GM12872 (cell line): Measurements from ENCODE around the gene TBPL2.

Source experiments
- TF ChIP-seq, protein P1 (sequence below): IDR thresholded peaks from 3 replicates; pipeline ENCODE4 v1.5.1; 2011; ENCODE audit warnings: low read depth, mild to moderate bottlenecking, low read length, moderate library complexity; ENCODE audit not compliant: insufficient read depth

Gene TBPL2

DNA sequence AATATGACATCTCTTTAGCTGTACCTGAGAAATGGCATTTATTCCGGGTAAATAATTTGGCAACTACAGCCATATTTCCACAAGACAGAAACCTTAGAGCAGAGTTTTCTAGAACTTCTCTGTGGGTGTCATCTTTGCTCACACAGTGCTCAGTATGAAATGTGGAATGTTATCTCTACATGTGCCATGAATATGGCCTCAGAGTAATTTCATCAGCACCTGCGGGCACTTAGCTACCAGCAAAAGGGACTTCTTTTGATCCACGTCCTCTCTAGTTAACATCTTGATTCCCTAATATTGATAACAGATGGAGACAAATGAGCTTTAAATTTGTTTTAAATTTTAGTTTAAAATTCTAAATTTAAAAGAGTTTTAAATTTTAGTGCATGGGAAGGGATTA is 25.9 kb downstream of the TBPL2 start:
- TF ChIP-seq, protein P1, sequence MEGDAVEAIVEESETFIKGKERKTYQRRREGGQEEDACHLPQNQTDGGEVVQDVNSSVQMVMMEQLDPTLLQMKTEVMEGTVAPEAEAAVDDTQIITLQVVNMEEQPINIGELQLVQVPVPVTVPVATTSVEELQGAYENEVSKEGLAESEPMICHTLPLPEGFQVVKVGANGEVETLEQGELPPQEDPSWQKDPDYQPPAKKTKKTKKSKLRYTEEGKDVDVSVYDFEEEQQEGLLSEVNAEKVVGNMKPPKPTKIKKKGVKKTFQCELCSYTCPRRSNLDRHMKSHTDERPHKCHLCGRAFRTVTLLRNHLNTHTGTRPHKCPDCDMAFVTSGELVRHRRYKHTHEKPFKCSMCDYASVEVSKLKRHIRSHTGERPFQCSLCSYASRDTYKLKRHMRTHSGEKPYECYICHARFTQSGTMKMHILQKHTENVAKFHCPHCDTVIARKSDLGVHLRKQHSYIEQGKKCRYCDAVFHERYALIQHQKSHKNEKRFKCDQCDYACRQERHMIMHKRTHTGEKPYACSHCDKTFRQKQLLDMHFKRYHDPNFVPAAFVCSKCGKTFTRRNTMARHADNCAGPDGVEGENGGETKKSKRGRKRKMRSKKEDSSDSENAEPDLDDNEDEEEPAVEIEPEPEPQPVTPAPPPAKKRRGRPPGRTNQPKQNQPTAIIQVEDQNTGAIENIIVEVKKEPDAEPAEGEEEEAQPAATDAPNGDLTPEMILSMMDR = no peak

DNA sequence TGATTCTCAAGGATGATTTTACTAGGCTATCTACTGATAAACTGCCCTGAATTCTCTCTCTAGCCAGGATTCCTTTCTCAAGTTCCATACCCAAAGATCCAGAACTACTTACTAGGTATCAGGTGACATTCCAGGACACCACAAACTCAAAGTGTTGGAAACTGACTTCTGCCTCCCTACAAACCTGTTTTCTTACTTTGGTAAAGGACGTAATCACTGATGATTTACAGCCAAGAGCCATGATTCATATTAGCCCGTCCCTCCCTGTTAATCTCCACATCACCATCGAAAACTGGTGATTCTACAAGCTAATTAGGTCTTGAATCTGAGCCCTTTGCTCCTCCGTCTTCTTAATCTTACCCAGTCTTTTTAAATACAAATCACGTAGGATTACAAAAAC is 27.7 kb downstream of the TBPL2 start:
- TF ChIP-seq, protein P1 = no peak

DNA sequence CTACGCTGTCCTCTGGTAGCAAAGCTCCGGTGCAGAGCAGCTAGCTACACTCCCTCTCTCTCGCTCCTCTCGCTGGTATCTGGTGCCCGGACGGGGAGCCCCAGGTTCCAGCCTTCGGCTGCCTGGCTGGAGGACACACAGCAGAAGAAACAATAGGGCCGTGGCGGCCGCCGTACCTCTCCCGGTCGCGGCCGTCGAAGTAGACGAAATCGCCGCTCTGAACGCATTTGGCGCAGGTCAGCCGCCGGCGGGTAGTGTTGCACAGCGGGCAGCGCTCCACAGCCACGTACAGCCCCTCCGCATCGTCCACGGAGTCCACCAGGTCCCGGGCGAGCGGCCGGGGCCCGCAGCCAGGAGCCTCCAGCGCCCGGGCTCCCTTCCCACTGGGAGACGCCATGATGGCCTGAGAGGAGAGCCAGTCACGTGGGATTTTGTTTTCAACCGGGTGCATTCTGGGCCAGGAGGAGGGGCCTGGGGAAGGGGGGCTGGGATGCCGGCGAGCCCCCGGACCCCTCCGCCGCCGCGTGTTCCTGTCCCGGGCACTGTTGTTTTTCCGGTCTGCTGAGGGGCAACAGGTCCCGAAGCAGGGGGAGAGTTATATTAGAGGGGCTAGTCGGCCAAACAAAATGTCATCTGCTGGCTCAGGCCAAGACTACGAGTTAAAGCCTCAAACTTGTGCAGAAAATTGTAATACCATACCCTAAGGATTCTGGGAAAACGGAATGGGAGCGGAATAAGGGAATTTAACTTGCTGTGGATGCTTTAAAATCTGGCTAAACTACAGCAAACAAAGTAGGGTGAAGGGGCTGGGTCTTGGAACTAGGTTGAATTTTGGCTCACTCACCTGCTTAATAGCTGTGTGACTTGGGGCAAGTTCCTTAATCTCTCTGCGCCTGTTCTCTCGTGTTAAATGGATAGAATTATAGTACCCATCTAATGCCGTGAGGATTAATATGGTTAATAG is 28.7 kb downstream of the TBPL2 start, which contains the start of gene ATG14:
TSS of gene ATG14 (minus strand) at position 405 of the 964 bp plus-strand sequence. CDS start at position 397, 8 bp downstream.
- TF ChIP-seq, protein P1 = no peak

DNA sequence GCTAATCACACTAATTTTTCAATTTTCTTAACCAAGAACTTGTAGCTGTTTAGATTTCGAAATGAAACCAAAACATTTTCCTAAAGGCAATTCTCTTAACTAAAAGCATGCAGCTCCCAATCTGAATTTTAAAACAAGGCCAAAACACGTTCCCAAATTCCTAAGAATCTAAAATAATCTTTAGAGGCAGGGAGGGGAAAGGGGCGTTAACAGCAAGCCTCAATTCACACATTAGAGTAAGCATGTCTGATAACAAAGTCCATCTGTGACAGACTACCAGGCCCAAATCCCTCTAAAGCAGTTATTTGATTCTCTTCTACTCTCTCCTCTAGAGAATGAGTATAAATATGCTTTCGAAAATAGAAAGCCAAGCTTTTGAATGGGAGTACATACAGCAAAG is 29.5 kb downstream of the TBPL2 start:
- TF ChIP-seq, protein P1 = no peak

DNA sequence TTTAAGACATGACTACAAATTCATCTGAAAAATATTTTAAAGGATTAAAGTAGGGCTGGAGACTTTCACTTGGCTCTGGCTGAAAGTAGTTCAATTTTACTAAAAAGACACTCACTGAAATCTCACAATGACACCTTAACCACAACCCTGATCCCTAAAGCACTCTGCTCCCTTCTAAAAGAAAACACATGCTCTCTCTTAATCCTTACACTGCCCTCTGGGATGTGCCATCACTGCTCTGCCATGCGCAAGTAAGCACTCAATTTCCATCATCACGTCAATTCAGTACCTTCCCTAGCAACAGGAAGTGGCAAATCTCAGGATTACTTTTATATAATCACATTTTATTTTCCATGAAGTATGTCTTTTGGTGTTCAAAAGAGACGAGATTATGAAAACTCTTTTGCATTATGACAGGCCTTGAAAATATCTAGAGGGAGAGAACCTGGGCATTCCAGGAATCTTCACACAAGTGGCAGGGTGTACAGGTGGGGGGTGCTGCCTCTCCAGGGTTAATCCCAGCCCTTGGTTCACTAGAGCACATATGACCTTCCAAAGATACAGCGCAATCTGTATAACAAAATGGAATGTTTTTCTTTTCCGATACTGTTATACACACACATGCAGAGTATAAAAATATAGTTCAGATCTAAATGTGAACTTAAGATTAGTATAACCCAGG is 36.1 kb downstream of the TBPL2 start:
- TF ChIP-seq, protein P1 = no peak

DNA sequence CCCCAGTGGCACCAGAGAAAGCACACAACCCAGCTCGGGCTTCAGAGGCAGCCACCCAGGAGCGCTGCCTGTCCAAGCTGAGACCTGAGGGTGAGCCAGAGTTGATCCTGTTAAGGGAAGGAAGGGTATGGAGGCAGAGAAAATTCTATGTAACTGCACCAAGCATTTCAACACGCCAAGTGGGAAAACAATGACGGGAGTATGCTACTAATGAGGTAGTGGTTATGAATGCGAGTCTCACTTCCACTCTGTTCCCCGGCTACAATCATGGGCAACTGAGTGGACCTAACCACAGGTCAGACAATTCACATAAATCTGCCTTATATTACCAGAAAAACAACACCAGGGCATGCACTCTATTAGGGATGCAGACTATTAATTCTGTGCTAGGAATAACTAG is 38.7 kb downstream of the TBPL2 start:
- TF ChIP-seq, protein P1 = no peak

GRCh38 chr14:55399852-55400251 is 40.6 kb downstream of the TBPL2 start:
- TF ChIP-seq, protein P1 = no peak
